ENCODE measurements around the gene MRPS25.
"Not testable (repeated sequence)": the region's sequence is repeated elsewhere in the genome, so short reads cannot be mapped to it uniquely, and the experiment has no call there.

MRPS25 gene

DNA sequence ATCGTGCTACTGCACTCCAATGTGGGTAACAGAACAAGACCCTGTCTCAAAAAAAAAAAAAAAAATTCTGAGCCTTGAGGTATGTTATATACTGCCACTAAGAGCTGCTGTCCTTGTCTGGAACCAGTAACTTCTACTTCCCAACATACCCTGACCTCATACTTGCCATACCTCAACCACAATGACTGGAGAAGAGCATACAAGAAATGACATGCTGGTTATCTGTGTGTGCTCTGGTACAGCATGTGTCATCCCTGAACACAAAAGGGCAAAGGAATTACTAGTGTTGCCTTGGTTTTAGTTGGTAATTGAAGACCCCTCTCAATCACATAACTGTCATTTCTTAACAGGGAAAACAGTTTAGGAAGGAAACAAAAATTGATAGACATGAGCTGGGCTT is 54.5 kb downstream of the MRPS25 start:
- in situ Hi-C loops (cut with MboI; ENCODE audit: low sequenced_read_pairs, unreplicated experiment), result no loop called here
- TF ChIP-seq, protein P1, sequence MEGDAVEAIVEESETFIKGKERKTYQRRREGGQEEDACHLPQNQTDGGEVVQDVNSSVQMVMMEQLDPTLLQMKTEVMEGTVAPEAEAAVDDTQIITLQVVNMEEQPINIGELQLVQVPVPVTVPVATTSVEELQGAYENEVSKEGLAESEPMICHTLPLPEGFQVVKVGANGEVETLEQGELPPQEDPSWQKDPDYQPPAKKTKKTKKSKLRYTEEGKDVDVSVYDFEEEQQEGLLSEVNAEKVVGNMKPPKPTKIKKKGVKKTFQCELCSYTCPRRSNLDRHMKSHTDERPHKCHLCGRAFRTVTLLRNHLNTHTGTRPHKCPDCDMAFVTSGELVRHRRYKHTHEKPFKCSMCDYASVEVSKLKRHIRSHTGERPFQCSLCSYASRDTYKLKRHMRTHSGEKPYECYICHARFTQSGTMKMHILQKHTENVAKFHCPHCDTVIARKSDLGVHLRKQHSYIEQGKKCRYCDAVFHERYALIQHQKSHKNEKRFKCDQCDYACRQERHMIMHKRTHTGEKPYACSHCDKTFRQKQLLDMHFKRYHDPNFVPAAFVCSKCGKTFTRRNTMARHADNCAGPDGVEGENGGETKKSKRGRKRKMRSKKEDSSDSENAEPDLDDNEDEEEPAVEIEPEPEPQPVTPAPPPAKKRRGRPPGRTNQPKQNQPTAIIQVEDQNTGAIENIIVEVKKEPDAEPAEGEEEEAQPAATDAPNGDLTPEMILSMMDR (IDR thresholded peaks at IDR 0.05; ENCODE audit: borderline replicate concordance, control extremely low read depth, extremely low read depth, insufficient read depth, missing control alignments), result no peak
- no peak for DNase-seq (ENCODE audit: low spot score)

DNA sequence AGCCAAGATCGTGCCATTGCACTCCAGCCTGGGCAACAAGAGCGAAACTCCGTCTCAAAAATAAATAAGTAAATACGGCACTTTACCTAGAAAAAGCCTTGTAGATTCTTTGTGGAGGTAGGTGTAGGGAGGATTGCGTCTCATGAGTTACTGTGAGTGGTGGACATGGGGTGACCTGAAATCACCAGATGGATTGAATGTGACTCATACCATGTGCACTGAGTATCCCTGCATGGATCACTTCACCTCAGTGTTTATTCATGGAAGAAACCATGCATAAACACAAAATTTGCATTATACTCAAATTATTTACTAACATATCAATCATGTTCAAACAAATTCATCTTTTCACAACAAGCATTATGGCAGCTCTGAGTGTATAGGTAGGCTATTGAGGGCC is 55.9 kb downstream of the MRPS25 start:
- TF ChIP-seq, protein P1 (IDR thresholded peaks at IDR 0.05; ENCODE audit: borderline replicate concordance, control extremely low read depth, extremely low read depth, insufficient read depth, missing control alignments), result no peak
- no peak for DNase-seq (ENCODE audit: low spot score)
- in situ Hi-C loops (cut with MboI; ENCODE audit: low sequenced_read_pairs, unreplicated experiment), result no loop called here

DNA sequence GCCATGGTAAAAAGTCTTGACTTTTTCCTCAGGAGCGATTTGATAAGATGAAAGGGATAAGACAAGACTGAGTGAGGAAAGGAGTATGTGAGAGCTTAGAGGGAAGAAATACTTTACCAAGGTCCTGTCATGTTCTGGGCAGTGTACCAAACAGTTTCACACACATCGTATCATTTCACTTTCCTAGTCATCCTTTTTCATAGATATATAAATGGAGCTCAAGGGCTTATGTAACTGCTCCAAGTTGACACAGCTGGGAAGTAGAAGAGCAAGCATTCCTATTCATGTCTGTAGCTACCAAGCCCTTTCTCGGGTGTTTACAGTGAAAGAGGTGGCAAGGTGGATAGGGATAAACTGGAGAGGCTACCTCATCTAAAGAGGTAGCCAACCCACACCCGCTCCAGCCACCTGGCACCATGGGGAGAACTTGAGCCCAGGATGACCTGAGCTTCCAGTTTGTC is 57.4 kb downstream of the MRPS25 start:
- in situ Hi-C loops (cut with MboI; ENCODE audit: low sequenced_read_pairs, unreplicated experiment), result no loop called here
- DNase-seq (ENCODE audit: low spot score), result no peak
- TF ChIP-seq, protein P1 (IDR thresholded peaks at IDR 0.05; ENCODE audit: borderline replicate concordance, control extremely low read depth, extremely low read depth, insufficient read depth, missing control alignments), result no peak

DNA sequence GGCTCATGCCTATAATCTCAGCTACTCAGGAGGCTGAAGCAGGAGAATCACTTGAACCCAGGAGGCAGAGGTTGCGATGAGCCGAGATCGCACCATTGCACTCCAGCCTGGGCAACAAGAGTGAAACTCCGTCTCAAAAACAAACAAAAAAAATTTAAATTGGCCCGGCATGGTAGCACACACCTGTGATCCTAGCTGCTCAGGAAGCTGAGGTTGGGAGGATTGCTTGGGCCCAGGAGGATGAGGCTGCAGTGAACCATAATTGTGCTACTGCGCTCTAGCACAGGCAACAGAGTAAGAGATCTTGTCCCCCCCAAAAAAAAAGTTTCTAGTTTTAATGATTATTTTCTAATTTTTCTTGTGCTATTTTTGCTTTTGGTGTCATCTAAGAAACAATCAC is 65.9 kb downstream of the MRPS25 start:
- DNase-seq (ENCODE audit: low spot score); in situ Hi-C loops (cut with MboI; ENCODE audit: low sequenced_read_pairs, unreplicated experiment): not testable (repeated sequence)
